ENCODE measurements around the gene CPSF3. TPM values are rescaled to one million over a fixed set of nuclear protein-coding genes. Genes with fewer than 3 reads are reported as not detected.

CPSF3 gene
- total RNA-seq, 4 donors from 2014 or later = 18.6 to 43.9 (median 25.0) TPM

GRCh38 chr2:9440058-9440727 lies 16.7 kb downstream of the CPSF3 start:
- H3K27me3 ChIP-seq = no peaks in the 10 kb centered on the region
- DNase-seq (ENCODE audit: low spot score in 2 of 2) = no peak
- 53 to 57% methylated on average over 1 of the region's 1 CpG for WGBS, 2 donors
- H3K4me3 ChIP-seq = no peak overlapping the region
- H3K4me1 ChIP-seq = peaks cover 0 to 24% (median 2%) of the 10 kb centered on the region in 4 donors
- no peaks in the 10 kb centered on the region for H3K9me3 ChIP-seq
- TF ChIP-seq POLR2A (IDR thresholded peaks at IDR 0.05) (no peak), EP300 (IDR thresholded peaks at IDR 0.05) (peak; percentile 19 to 22), CTCF (IDR thresholded peaks at IDR 0.05) (no peak)
- peaks cover 0 to 86% (median 12%) of the 10 kb centered on the region in 3 donors for H3K36me3 ChIP-seq
- H3K27ac ChIP-seq = peak overlapping the region in 2 of 4 donors; percentile 44 to 61

- Histone ChIP-seq H3K27ac (peak overlapping the region in 1 of 4 donors; percentile 47), H3K4me3 (no peak overlapping the region), H3K27me3 (no peaks in the 10 kb centered on the region), H3K9me3 (no peaks in the 10 kb centered on the region), H3K4me1 (peaks cover 0 to 24% (median 2%) of the 10 kb centered on the region in 4 donors), H3K36me3 (peaks cover 0 to 84% (median 12%) of the 10 kb centered on the region in 3 donors)
- DNase-seq (ENCODE audit: low spot score in 2 of 2) = no peak
- WGBS, 2 donors = 26 to 30% methylated on average over 3 of the region's 3 CpGs
- no peak for TF ChIP-seq CTCF (IDR thresholded peaks at IDR 0.05)
- TF ChIP-seq POLR2A (IDR thresholded peaks at IDR 0.05) = no peak
- no peak for TF ChIP-seq EP300 (IDR thresholded peaks at IDR 0.05)
Observed at GRCh38 chr2:9441556-9441955, 18.1 kb downstream of the CPSF3 start.

GRCh38 chr2:9443526-9443925 lies 20.1 kb downstream of the CPSF3 start:
- 89 to 93% methylated on average over 5 of the region's 5 CpGs for WGBS, 2 donors
- no peak overlapping the region for H3K4me3 ChIP-seq
- H3K4me1 ChIP-seq = peaks cover 0 to 24% (median 2%) of the 10 kb centered on the region in 4 donors
- no peaks in the 10 kb centered on the region for H3K9me3 ChIP-seq
- no peak overlapping the region for H3K27ac ChIP-seq
- DNase-seq (ENCODE audit: low spot score in 2 of 2) = no peak
- H3K36me3 ChIP-seq = peaks cover 0 to 84% (median 4%) of the 10 kb centered on the region in 3 donors
- H3K27me3 ChIP-seq = no peaks in the 10 kb centered on the region
- TF ChIP-seq EP300 (IDR thresholded peaks at IDR 0.05) (no peak), CTCF (IDR thresholded peaks at IDR 0.05) (no peak), POLR2A (IDR thresholded peaks at IDR 0.05) (no peak)

- DNase-seq (ENCODE audit: low spot score in 2 of 2) = no peak
- no peaks in the 10 kb centered on the region for H3K27me3 ChIP-seq
- no peak overlapping the region for H3K27ac ChIP-seq
- H3K4me1 ChIP-seq = peaks cover 0 to 15% (median 0%) of the 10 kb centered on the region in 4 donors
- no peak for TF ChIP-seq POLR2A (IDR thresholded peaks at IDR 0.05)
- TF ChIP-seq EP300 (IDR thresholded peaks at IDR 0.05) = no peak
- no peak for TF ChIP-seq CTCF (IDR thresholded peaks at IDR 0.05)
- H3K4me3 ChIP-seq = no peak overlapping the region
- WGBS, 2 donors = 77 to 87% methylated on average over 7 of the region's 7 CpGs
- H3K9me3 ChIP-seq = no peaks in the 10 kb centered on the region
- peaks cover 0 to 92% (median 4%) of the 10 kb centered on the region in 3 donors for H3K36me3 ChIP-seq
Observed at GRCh38 chr2:9445089-9445488, 21.6 kb downstream of the CPSF3 start.

GRCh38 chr2:9451231-9451630 lies 27.8 kb downstream of the CPSF3 start:
- H3K9me3 ChIP-seq = no peaks in the 10 kb centered on the region
- H3K27ac ChIP-seq = no peak overlapping the region
- DNase-seq (ENCODE audit: low spot score in 2 of 2) = no peak
- no peak for TF ChIP-seq EP300 (IDR thresholded peaks at IDR 0.05)
- H3K4me1 ChIP-seq = no peaks in the 10 kb centered on the region
- H3K27me3 ChIP-seq = no peaks in the 10 kb centered on the region
- WGBS, 2 donors = 90 to 96% methylated on average over 1 of the region's 1 CpG
- no peak overlapping the region for H3K4me3 ChIP-seq
- H3K36me3 ChIP-seq = peaks cover 0 to 90% (median 0%) of the 10 kb centered on the region in 3 donors
